HG02610 (cell line): Measurements from ENCODE around the gene ZNF276.

Source experiments
- ATAC-seq: cut with Tn5 transposase; IDR thresholded peaks from one replicate; pipeline ENCODE4 v1.9.1; 2021; ENCODE audit warnings: mild to moderate bottlenecking, moderate library complexity; ENCODE audit not compliant: unreplicated experiment

The ZNF276 gene

GRCh38 chr16:89711601-89712273 lies 9.6 kb upstream of the ZNF276 start:
- ATAC-seq: peak; percentile 49

- no peak for ATAC-seq
Measured at GRCh38 chr16:89712274-89712781, 9.0 kb upstream of the ZNF276 start.

GRCh38 chr16:89716493-89716892 lies 4.8 kb upstream of the ZNF276 start:
- ATAC-seq: no peak

GRCh38 chr16:89716916-89717687 lies 4.2 kb upstream of the ZNF276 start:
- no peak for ATAC-seq

- no peak for ATAC-seq
Measured at GRCh38 chr16:89717688-89718505, 3.4 kb upstream of the ZNF276 start.

- ATAC-seq: peak; percentile 8
Measured at GRCh38 chr16:89720551-89720812, 855 bp upstream of the ZNF276 start.

- ATAC-seq: peak; percentile 27
Measured at GRCh38 chr16:89721546-89722391, 432 bp downstream of the ZNF276 start.

- peak; percentile 13 for ATAC-seq
Measured at GRCh38 chr16:89722392-89723278, 1.3 kb downstream of the ZNF276 start.

- no peak for ATAC-seq
Measured at GRCh38 chr16:89723279-89724250, 2.2 kb downstream of the ZNF276 start.

- ATAC-seq: no peak
Measured at GRCh38 chr16:89727406-89728120, 6.2 kb downstream of the ZNF276 start.

GRCh38 chr16:89729293-89729692 lies 8.0 kb downstream of the ZNF276 start:
- no peak for ATAC-seq

GRCh38 chr16:89729863-89730593 lies 8.7 kb downstream of the ZNF276 start:
- ATAC-seq: no peak

GRCh38 chr16:89730610-89731234 lies 9.4 kb downstream of the ZNF276 start:
- no peak for ATAC-seq

- no peak for ATAC-seq
Measured at GRCh38 chr16:89732142-89732917, 11.0 kb downstream of the ZNF276 start.

GRCh38 chr16:89732918-89733242 lies 11.5 kb downstream of the ZNF276 start:
- no peak for ATAC-seq

GRCh38 chr16:89733322-89733721 lies 12.0 kb downstream of the ZNF276 start:
- ATAC-seq: no peak
